GM10266 (cell line): ENCODE data around the gene RFC4.
A peak's percentile ranks its signal among the peaks of the same experiment; 100 is the strongest.
"Not testable (repeated sequence)": the region's sequence is repeated elsewhere in the genome, so short reads cannot be mapped to it uniquely, and the experiment has no call there.

Experiments used
- DNase-seq: peaks from one replicate; pipeline ENCODE4 v3.0.0; 2012; ENCODE audit errors: extremely low spot score
- TF ChIP-seq, protein P1 (sequence below): IDR thresholded peaks from 2 replicates; pipeline ENCODE4 v1.5.1; 2012; ENCODE audit warnings: mild to moderate bottlenecking, low read depth; ENCODE audit not compliant: control insufficient read depth, insufficient read depth; ENCODE audit errors: missing control alignments

Gene RFC4, protein sequence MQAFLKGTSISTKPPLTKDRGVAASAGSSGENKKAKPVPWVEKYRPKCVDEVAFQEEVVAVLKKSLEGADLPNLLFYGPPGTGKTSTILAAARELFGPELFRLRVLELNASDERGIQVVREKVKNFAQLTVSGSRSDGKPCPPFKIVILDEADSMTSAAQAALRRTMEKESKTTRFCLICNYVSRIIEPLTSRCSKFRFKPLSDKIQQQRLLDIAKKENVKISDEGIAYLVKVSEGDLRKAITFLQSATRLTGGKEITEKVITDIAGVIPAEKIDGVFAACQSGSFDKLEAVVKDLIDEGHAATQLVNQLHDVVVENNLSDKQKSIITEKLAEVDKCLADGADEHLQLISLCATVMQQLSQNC

DNA sequence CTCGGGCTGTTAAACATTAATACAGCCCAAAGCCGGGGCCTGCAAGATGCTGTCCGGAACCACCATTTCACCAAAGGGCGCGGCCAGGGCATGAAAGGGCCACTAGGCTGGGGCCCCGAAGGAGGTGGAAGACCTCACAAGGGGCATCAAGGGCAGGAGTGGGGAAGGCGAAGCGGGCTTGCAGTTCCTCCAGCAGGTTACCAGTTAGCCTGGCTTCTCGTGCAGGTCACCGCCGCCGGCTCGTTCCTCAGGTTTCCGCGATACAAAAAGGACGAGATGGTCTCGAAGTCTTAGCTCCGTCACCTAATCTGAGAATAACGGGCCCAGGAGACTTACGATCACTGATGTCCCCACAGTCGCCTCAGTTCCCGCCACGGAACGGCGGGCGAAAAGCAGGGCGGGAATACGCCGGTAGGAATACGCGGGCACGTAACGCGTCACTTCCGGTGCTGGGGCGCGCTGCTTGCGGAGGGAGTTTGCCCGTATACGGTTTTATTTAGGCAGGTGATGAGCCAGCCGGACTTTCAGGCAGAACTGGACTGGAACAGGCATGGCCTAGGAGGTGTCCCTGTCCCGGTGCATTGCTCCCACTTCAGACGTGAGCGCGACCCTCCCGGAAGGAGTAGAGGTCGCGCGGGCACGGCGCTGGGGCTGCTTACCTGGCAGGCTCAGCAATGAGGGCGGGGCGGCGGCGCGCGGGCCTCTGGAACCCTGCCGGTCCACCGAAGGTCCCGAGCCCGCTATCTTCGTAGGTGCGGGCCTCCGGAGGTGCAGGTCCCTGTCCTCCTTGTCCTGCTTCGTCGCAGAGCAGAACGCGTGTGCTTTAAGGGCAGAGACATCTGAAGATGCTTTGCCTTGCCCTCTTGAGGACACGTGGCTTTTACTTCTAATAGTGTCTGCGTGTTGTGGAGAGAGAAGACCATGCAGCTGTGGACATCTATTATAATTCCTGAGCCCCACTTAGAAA is at the start of gene RFC4:
Gene RFC4 (minus strand): TSS at position 394 of the 967 bp plus-strand sequence. CDS start 1,769 bp downstream, outside the sequence.
- peak; percentile 90 for DNase-seq
- TF ChIP-seq, protein P1, sequence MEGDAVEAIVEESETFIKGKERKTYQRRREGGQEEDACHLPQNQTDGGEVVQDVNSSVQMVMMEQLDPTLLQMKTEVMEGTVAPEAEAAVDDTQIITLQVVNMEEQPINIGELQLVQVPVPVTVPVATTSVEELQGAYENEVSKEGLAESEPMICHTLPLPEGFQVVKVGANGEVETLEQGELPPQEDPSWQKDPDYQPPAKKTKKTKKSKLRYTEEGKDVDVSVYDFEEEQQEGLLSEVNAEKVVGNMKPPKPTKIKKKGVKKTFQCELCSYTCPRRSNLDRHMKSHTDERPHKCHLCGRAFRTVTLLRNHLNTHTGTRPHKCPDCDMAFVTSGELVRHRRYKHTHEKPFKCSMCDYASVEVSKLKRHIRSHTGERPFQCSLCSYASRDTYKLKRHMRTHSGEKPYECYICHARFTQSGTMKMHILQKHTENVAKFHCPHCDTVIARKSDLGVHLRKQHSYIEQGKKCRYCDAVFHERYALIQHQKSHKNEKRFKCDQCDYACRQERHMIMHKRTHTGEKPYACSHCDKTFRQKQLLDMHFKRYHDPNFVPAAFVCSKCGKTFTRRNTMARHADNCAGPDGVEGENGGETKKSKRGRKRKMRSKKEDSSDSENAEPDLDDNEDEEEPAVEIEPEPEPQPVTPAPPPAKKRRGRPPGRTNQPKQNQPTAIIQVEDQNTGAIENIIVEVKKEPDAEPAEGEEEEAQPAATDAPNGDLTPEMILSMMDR = no peak

DNA sequence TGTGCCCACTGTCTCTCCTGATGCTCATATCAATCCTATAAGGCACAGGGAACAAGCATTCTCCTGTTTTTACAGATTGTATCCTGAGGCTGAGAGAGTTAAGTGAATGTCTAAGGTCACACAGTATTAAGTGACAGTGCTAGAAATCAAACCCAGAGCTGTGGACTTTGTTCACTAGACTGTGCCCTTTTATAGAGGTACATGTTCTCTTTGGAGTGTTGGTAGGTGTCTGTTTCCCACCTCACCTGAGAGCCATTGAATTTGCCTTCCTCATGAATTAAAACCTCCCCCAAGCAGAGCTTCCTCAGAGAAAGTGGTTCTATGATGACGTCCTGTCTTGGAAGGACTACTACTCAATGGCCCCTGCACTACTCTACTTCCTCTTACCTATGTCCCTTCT is 48.7 kb upstream of the RFC4 start:
- DNase-seq = no peak
- TF ChIP-seq, protein P1 = no peak

DNA sequence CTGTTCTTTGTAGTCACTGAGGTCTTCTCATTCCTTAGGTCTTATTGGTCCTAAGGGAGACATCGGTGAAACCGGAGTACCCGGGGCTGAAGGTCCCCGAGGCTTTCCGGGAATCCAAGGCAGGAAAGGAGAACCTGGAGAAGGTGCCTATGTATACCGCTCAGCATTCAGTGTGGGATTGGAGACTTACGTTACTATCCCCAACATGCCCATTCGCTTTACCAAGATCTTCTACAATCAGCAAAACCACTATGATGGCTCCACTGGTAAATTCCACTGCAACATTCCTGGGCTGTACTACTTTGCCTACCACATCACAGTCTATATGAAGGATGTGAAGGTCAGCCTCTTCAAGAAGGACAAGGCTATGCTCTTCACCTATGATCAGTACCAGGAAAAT is 47.9 kb upstream of the RFC4 start:
- DNase-seq = no peak
- TF ChIP-seq, protein P1 = no peak

DNA sequence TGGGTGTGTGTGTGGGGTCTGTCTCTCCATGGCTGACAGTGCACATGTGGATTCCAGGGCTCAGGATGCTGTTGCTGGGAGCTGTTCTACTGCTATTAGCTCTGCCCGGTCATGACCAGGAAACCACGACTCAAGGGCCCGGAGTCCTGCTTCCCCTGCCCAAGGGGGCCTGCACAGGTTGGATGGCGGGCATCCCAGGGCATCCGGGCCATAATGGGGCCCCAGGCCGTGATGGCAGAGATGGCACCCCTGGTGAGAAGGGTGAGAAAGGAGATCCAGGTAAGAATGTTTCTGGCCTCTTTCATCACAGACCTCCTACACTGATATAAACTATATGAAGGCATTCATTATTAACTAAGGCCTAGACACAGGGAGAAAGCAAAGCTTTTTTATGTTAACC is 46.7 kb upstream of the RFC4 start:
- DNase-seq = no peak
- TF ChIP-seq, protein P1 = no peak

DNA sequence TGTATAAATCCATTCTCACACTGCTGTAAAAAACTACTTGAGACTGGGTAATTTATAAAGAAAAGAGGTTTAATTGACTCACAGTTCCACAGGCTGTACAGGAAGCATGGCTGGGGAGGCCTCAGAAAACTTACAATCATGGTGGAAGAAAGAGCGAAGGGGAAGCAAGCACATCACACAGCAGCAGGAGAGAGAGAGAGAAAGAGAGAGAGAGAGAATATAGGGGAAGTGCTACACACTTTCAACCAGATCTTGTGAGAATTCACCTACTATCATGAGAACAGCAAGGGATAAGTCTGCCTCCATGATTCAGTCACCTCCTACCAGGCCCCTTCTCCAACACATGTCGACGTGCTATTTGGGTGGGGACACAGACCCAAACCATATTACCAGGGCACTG is 45.6 kb upstream of the RFC4 start:
- not testable (repeated sequence) for DNase-seq

DNA sequence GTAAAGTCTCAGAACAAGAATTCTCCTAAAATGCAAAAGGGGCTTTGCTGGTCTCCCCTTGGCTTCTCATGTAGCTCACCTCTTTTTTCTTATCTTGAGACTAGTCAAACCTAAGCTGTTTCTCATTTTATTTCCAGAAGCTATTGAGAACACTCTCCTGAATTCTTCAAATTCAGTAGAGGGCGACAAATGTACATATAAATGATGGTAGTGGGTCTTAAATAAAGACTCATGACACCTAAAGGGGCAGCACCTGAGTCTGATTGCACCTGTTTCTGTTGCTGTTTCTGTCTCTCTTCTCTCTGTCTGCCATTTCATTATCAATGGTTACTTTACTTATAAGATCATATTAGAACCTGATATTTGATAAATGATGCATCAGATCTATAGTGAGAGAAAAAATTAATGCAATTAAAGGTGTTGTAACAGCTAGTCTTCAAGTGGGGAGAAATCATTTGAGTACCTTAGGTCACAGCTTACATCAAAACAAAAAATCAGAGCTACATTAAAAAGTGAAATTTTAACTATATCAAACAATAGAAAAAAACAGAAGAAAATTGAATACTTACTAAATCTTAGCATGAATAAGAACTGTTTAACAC is 43.2 kb upstream of the RFC4 start:
- peak; percentile 76 for DNase-seq
- TF ChIP-seq, protein P1 = peak; percentile 63

DNA sequence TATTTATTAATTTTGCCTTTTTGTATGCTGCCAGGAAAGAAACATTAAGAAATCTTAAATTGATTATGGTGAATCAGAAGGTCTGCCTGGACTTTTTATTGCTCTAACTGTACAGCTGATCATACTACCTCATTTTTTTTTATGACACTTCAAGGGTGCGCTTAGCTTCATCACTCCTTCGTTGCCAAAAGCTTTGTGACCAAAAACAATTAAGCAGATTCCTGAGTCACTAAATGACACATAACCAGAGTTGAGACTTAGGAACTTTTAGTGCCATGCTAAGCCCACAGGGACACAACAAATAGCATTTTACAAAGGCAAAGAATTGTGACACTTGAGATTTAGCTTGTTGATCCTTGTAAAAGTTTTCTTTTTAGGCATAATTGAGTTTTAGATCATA is 41.2 kb upstream of the RFC4 start:
- DNase-seq = no peak
- TF ChIP-seq, protein P1 = no peak
